Measurements from ENCODE around the gene MRPL44. TPM values are rescaled to one million over a fixed set of nuclear protein-coding genes. Genes with fewer than 3 reads are reported as not detected.

MRPL44 gene
- total RNA-seq, 1 experiment from 2014 or later = 24.8 TPM

DNA sequence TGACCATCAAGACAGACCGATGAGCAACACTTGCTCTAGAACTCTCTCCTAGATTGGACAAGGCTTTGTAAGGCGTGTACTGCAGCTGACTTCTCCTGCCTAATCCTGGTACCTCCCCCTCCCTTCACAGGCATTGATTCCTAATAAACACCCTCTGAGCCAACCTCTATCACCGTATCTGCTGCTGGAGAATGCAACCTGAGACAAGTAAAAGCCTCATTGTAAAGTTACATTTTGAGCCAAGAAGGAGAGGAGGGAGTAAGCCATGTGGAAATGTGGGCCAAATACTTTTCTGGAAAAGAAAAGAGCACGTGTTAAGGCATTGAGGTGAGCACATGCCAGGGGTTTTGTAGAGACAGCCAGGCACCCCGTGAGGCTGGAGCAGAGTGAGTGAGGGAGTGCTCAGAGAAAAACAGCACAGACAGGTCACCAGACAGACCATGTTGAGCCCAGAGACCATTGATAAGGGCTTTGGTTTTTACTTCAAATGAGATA is 9.5 kb upstream of the MRPL44 start:
- no peak overlapping the region for H2AFZ ChIP-seq (ENCODE audit: low read length)
- intact Hi-C loops (cut with micrococcal nuclease) = loop anchor here (10.0 kb wide), 1 partner anchor 113 kb away; the partner anchor contains the start of gene AP1S3
- no peak overlapping the region for H3K4me3 ChIP-seq (ENCODE audit: low read length)
- H4K20me1 ChIP-seq (ENCODE audit: low read length) = no peaks in the 10 kb centered on the region
- H3K9ac ChIP-seq (ENCODE audit: low read length) = no peak overlapping the region
- no TSS peak for BruUV-seq (replicated peaks)
- TF ChIP-seq EZH2 (IDR thresholded peaks at IDR 0.05; ENCODE audit: low read length, unreplicated experiment) = no peak
- TF ChIP-seq EZH2phosphoT487 (IDR thresholded peaks at IDR 0.05; ENCODE audit: borderline replicate concordance, low read length) = no peak
- TF ChIP-seq, protein P1, sequence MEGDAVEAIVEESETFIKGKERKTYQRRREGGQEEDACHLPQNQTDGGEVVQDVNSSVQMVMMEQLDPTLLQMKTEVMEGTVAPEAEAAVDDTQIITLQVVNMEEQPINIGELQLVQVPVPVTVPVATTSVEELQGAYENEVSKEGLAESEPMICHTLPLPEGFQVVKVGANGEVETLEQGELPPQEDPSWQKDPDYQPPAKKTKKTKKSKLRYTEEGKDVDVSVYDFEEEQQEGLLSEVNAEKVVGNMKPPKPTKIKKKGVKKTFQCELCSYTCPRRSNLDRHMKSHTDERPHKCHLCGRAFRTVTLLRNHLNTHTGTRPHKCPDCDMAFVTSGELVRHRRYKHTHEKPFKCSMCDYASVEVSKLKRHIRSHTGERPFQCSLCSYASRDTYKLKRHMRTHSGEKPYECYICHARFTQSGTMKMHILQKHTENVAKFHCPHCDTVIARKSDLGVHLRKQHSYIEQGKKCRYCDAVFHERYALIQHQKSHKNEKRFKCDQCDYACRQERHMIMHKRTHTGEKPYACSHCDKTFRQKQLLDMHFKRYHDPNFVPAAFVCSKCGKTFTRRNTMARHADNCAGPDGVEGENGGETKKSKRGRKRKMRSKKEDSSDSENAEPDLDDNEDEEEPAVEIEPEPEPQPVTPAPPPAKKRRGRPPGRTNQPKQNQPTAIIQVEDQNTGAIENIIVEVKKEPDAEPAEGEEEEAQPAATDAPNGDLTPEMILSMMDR (conservative IDR thresholded peaks at IDR 0.05; ENCODE audit: low read depth, low read length) = no peak
- no peaks in the 10 kb centered on the region for H3K9me2 ChIP-seq (replicated peaks; ENCODE audit: low read length)
- H3F3A ChIP-seq (ENCODE audit: low read length, unreplicated experiment) = no peaks in the 10 kb centered on the region
- ChIA-PET POLR2A (ENCODE audit: unreplicated experiment) (no interaction called here), CTCF (no interaction called here)
- DNase-seq (no peak), ATAC-seq (no peak)
- no peaks in the 10 kb centered on the region for H3K27me3 ChIP-seq (ENCODE audit: low read length)
- no peak overlapping the region for H3K27ac ChIP-seq (ENCODE audit: low read length)
- H3K4me1 ChIP-seq (ENCODE audit: insufficient read depth, low read length) = peaks cover 11% of the 10 kb centered on the region
- peaks cover 32% of the 10 kb centered on the region for H3K79me2 ChIP-seq (ENCODE audit: low read length)
- no peak overlapping the region for H3K4me2 ChIP-seq (ENCODE audit: low read length)
- H3K9me3 ChIP-seq (ENCODE audit: low read length) = no peaks in the 10 kb centered on the region
- no peaks in the 10 kb centered on the region for H3K36me3 ChIP-seq (ENCODE audit: low read depth, low read length)

DNA sequence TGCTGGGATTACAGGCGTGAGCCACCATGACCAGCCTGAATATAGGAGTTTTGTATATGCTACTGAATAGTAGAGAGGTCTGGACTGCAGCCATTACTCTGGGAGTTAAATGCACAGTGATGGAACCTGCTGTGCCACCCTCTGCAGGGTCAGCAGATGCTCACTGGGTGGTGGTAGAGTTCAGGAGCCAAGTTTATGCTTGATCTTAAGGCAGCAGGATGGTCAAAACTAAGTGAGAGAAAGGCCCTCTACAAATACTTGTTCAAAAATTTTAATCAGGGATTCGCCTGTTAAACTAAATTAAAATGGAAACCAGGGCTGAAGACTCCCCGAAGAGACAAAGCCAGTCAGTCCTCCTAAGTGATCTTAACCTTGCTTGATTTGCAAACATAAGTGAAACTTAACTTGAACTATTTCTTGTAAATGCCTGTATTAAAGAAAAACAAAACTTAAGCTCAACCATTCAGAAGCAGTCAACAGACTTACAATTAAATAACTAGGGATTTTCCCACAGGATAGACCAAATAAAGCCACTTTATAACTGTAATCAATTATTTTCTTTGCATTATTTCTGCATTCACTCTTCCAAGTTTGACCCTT is 7.9 kb upstream of the MRPL44 start:
- H3K9me2 ChIP-seq (replicated peaks; ENCODE audit: low read length) = no peaks in the 10 kb centered on the region
- no peaks in the 10 kb centered on the region for H3K36me3 ChIP-seq (ENCODE audit: low read depth, low read length)
- CTCF ChIA-PET = no interaction called here
- H4K20me1 ChIP-seq (ENCODE audit: low read length) = no peaks in the 10 kb centered on the region
- no peaks in the 10 kb centered on the region for H3K9me3 ChIP-seq (ENCODE audit: low read length)
- H3K9ac ChIP-seq (ENCODE audit: low read length) = no peak overlapping the region
- POLR2A ChIA-PET (ENCODE audit: unreplicated experiment) = no interaction called here
- no peak overlapping the region for H2AFZ ChIP-seq (ENCODE audit: low read length)
- DNase-seq = no peak
- BruUV-seq (replicated peaks) = no TSS peak
- no peak overlapping the region for H3K27ac ChIP-seq (ENCODE audit: low read length)
- H3K27me3 ChIP-seq (ENCODE audit: low read length) = no peaks in the 10 kb centered on the region
- H3K4me3 ChIP-seq (ENCODE audit: low read length) = no peak overlapping the region
- no peaks in the 10 kb centered on the region for H3F3A ChIP-seq (ENCODE audit: low read length, unreplicated experiment)
- no peaks in the 10 kb centered on the region; the same call in 1 of the 2 replicates for H3K4me1 ChIP-seq (ENCODE audit: insufficient read depth, low read length)
- TF ChIP-seq, protein P1 (conservative IDR thresholded peaks at IDR 0.05; ENCODE audit: low read depth, low read length) = no peak
- TF ChIP-seq EZH2 (IDR thresholded peaks at IDR 0.05; ENCODE audit: low read length, unreplicated experiment) (no peak), EZH2phosphoT487 (IDR thresholded peaks at IDR 0.05; ENCODE audit: borderline replicate concordance, low read length) (no peak)
- H3K79me2 ChIP-seq (ENCODE audit: low read length) = peaks cover 18% of the 10 kb centered on the region
- intact Hi-C loops (cut with micrococcal nuclease) = loop anchor here (10.0 kb wide), 1 partner anchor 115 kb away; the partner anchor contains the start of gene AP1S3
- H3K4me2 ChIP-seq (ENCODE audit: low read length) = no peak overlapping the region
- ATAC-seq = no peak
